ENCODE results near the gene TMEM255B. TPM values are rescaled to one million over a fixed set of nuclear protein-coding genes. Genes with fewer than 3 reads are reported as not detected.
A peak's percentile ranks its signal among the peaks of the same experiment; 100 is the strongest.

The TMEM255B gene
- total and polyA plus RNA-seq, 4 experiments from 2014 or later: 0.07 to 1.00 (median 0.90) TPM; not detected in 1

- no peak for DNase-seq
- peaks cover 3% of the 10 kb centered on the region for H3K4me1 ChIP-seq (ENCODE audit: insufficient read depth, low read length)
- ChIA-PET CTCF (ENCODE audit: partially characterized antibody) (no interaction called here), POLR2A (ENCODE audit: partially characterized antibody) (no interaction called here)
- no peak overlapping the region for H3K4me3 Mint-ChIP-seq
- peaks cover 1 to 4% of the 10 kb centered on the region in 2 donors for H3K27me3 Mint-ChIP-seq
- no peak overlapping the region for H3K4me3 ChIP-seq (ENCODE audit: low read length in 2 of 2)
- H3K27ac ChIP-seq (ENCODE audit: low read depth, low read length): no peak overlapping the region
- intact Hi-C loops (cut with micrococcal nuclease): no loop called here
- H3K36me3 Mint-ChIP-seq: no peaks in the 10 kb centered on the region
- no peaks in the 10 kb centered on the region for H3K9me3 ChIP-seq (ENCODE audit: control insufficient read depth in 1 of 2, low read length in 2 of 2)
- H3K9me3 Mint-ChIP-seq: no peaks in the 10 kb centered on the region
- peaks cover 0 to 4% (median 3%) of the 10 kb centered on the region in 4 donors for H3K4me1 Mint-ChIP-seq
- no peak overlapping the region for H3K27ac Mint-ChIP-seq
- H3K27me3 ChIP-seq (ENCODE audit: insufficient read depth, low read length): no peaks in the 10 kb centered on the region
- H3K36me3 ChIP-seq (ENCODE audit: insufficient read depth, low read length): no peaks in the 10 kb centered on the region
Measured at GRCh38 chr13:113735750-113736149, 23.3 kb upstream of the TMEM255B start.

- Mint-ChIP-seq H3K27ac (no peak overlapping the region), H3K4me1 (peaks cover 5 to 9% (median 9%) of the 10 kb centered on the region in 4 donors), H3K9me3 (no peaks in the 10 kb centered on the region), H3K4me3 (no peak overlapping the region), H3K36me3 (no peaks in the 10 kb centered on the region), H3K27me3 (peaks cover 4 to 6% of the 10 kb centered on the region in 2 donors)
- Histone ChIP-seq H3K27ac (ENCODE audit: low read depth, low read length) (no peak overlapping the region), H3K36me3 (ENCODE audit: insufficient read depth, low read length) (no peaks in the 10 kb centered on the region), H3K4me3 (ENCODE audit: low read length in 2 of 2) (no peak overlapping the region), H3K9me3 (ENCODE audit: control insufficient read depth in 1 of 2, low read length in 2 of 2) (no peaks in the 10 kb centered on the region), H3K4me1 (ENCODE audit: insufficient read depth, low read length) (peaks cover 9% of the 10 kb centered on the region), H3K27me3 (ENCODE audit: insufficient read depth, low read length) (no peaks in the 10 kb centered on the region)
- CTCF ChIA-PET (ENCODE audit: partially characterized antibody): no interaction called here
- intact Hi-C loops (cut with micrococcal nuclease): no loop called here
- DNase-seq: no peak
- POLR2A ChIA-PET (ENCODE audit: partially characterized antibody): no interaction called here
Measured at GRCh38 chr13:113736258-113736731, 22.7 kb upstream of the TMEM255B start.

- Histone ChIP-seq H3K4me1 (ENCODE audit: insufficient read depth, low read length) (peaks cover 24% of the 10 kb centered on the region), H3K4me3 (ENCODE audit: low read length in 2 of 2) (no peak overlapping the region), H3K27me3 (ENCODE audit: insufficient read depth, low read length) (peaks cover 6% of the 10 kb centered on the region), H3K36me3 (ENCODE audit: insufficient read depth, low read length) (no peaks in the 10 kb centered on the region), H3K27ac (ENCODE audit: low read depth, low read length) (no peak overlapping the region), H3K9me3 (ENCODE audit: control insufficient read depth in 1 of 2, low read length in 2 of 2) (no peaks in the 10 kb centered on the region)
- intact Hi-C loops (cut with micrococcal nuclease): no loop called here
- Mint-ChIP-seq H3K9me3 (no peaks in the 10 kb centered on the region), H3K27ac (no peak overlapping the region), H3K4me1 (peaks cover 8 to 23% (median 19%) of the 10 kb centered on the region in 4 donors), H3K36me3 (no peaks in the 10 kb centered on the region), H3K4me3 (no peak overlapping the region), H3K27me3 (peaks cover 6 to 8% of the 10 kb centered on the region in 2 donors)
- no peak for DNase-seq
- ChIA-PET CTCF (ENCODE audit: partially characterized antibody) (no interaction called here), POLR2A (ENCODE audit: partially characterized antibody) (no interaction called here)
Measured at GRCh38 chr13:113737803-113738202, 21.2 kb upstream of the TMEM255B start.

GRCh38 chr13:113739527-113740285 lies 19.3 kb upstream of the TMEM255B start:
- H3K4me1 ChIP-seq (ENCODE audit: insufficient read depth, low read length): peaks cover 26% of the 10 kb centered on the region
- ChIA-PET CTCF (ENCODE audit: partially characterized antibody) (interaction anchor here (1.2 kb wide), 1 partner anchor 10 kb away, joined by 3 read pairs; no protein-coding TSS in a partner anchor), POLR2A (ENCODE audit: partially characterized antibody) (no interaction called here)
- H3K9me3 Mint-ChIP-seq: no peaks in the 10 kb centered on the region
- H3K9me3 ChIP-seq (ENCODE audit: control insufficient read depth in 1 of 2, low read length in 2 of 2): no peaks in the 10 kb centered on the region
- H3K36me3 Mint-ChIP-seq: no peaks in the 10 kb centered on the region
- peaks cover 8 to 24% (median 20%) of the 10 kb centered on the region in 4 donors for H3K4me1 Mint-ChIP-seq
- H3K4me3 ChIP-seq (ENCODE audit: low read length in 2 of 2): no peak overlapping the region
- DNase-seq: no peak
- no peak overlapping the region for H3K27ac Mint-ChIP-seq
- peaks cover 6 to 8% of the 10 kb centered on the region in 2 donors for H3K27me3 Mint-ChIP-seq
- no peak overlapping the region for H3K4me3 Mint-ChIP-seq
- intact Hi-C loops (cut with micrococcal nuclease): no loop called here
- H3K27me3 ChIP-seq (ENCODE audit: insufficient read depth, low read length): peaks cover 10% of the 10 kb centered on the region
- H3K36me3 ChIP-seq (ENCODE audit: insufficient read depth, low read length): no peaks in the 10 kb centered on the region
- H3K27ac ChIP-seq (ENCODE audit: low read depth, low read length): no peak overlapping the region

GRCh38 chr13:113740286-113740556 lies 18.8 kb upstream of the TMEM255B start:
- H3K36me3 Mint-ChIP-seq: no peaks in the 10 kb centered on the region
- H3K9me3 ChIP-seq (ENCODE audit: control insufficient read depth in 1 of 2, low read length in 2 of 2): no peaks in the 10 kb centered on the region
- H3K4me3 ChIP-seq (ENCODE audit: low read length in 2 of 2): no peak overlapping the region
- H3K36me3 ChIP-seq (ENCODE audit: insufficient read depth, low read length): no peaks in the 10 kb centered on the region
- no peak overlapping the region for H3K27ac Mint-ChIP-seq
- H3K27ac ChIP-seq (ENCODE audit: low read depth, low read length): no peak overlapping the region
- intact Hi-C loops (cut with micrococcal nuclease): no loop called here
- H3K9me3 Mint-ChIP-seq: no peaks in the 10 kb centered on the region
- H3K4me1 Mint-ChIP-seq: peaks cover 10 to 28% (median 20%) of the 10 kb centered on the region in 4 donors
- H3K4me3 Mint-ChIP-seq: no peak overlapping the region
- H3K27me3 Mint-ChIP-seq: peaks cover 8% of the 10 kb centered on the region in 2 donors
- H3K27me3 ChIP-seq (ENCODE audit: insufficient read depth, low read length): peaks cover 10% of the 10 kb centered on the region
- ChIA-PET POLR2A (ENCODE audit: partially characterized antibody) (no interaction called here), CTCF (ENCODE audit: partially characterized antibody) (interaction anchor here (1.2 kb wide), 1 partner anchor 10 kb away, joined by 3 read pairs; no protein-coding TSS in a partner anchor)
- H3K4me1 ChIP-seq (ENCODE audit: insufficient read depth, low read length): peaks cover 26% of the 10 kb centered on the region
- DNase-seq: no peak

GRCh38 chr13:113740661-113741060 lies 18.4 kb upstream of the TMEM255B start:
- Mint-ChIP-seq H3K4me1 (peaks cover 10 to 29% (median 20%) of the 10 kb centered on the region in 4 donors), H3K36me3 (no peaks in the 10 kb centered on the region), H3K9me3 (peaks cover 0 to 1% (median 0%) of the 10 kb centered on the region in 8 donors), H3K27ac (peak overlapping the region in 1 of 7 donors; percentile 31), H3K4me3 (peak overlapping the region in 4 of 8 donors; percentile 20 to 65 (median 24)), H3K27me3 (peaks cover 8% of the 10 kb centered on the region in 2 donors)
- ChIA-PET CTCF (ENCODE audit: partially characterized antibody) (interaction anchor here (1.2 kb wide), 1 partner anchor 9 kb away, joined by 3 read pairs; no protein-coding TSS in a partner anchor), POLR2A (ENCODE audit: partially characterized antibody) (interaction anchor here (1.3 kb wide), 1 partner anchor 14 kb away, joined by 6 read pairs; no protein-coding TSS in a partner anchor)
- intact Hi-C loops (cut with micrococcal nuclease): no loop called here
- H3K27me3 ChIP-seq (ENCODE audit: insufficient read depth, low read length): peaks cover 10% of the 10 kb centered on the region
- H3K4me3 ChIP-seq (ENCODE audit: low read length in 2 of 2): no peak overlapping the region
- H3K27ac ChIP-seq (ENCODE audit: low read depth, low read length): no peak overlapping the region
- DNase-seq: no peak
- H3K9me3 ChIP-seq (ENCODE audit: control insufficient read depth in 1 of 2, low read length in 2 of 2): no peaks in the 10 kb centered on the region
- H3K36me3 ChIP-seq (ENCODE audit: insufficient read depth, low read length): no peaks in the 10 kb centered on the region
- H3K4me1 ChIP-seq (ENCODE audit: insufficient read depth, low read length): peaks cover 26% of the 10 kb centered on the region

- peak in 3 of 5 donors; percentile 14 to 56 (median 21) for DNase-seq
- H3K9me3 Mint-ChIP-seq: peaks cover 0 to 2% (median 0%) of the 10 kb centered on the region in 8 donors
- CTCF ChIA-PET (ENCODE audit: partially characterized antibody): interaction anchor here (1.2 kb wide), 1 partner anchor 9 kb away, joined by 3 read pairs; no protein-coding TSS in a partner anchor
- peaks cover 26% of the 10 kb centered on the region for H3K4me1 ChIP-seq (ENCODE audit: insufficient read depth, low read length)
- H3K36me3 Mint-ChIP-seq: no peaks in the 10 kb centered on the region
- H3K4me1 Mint-ChIP-seq: peaks cover 10 to 35% (median 20%) of the 10 kb centered on the region in 4 donors
- H3K27me3 Mint-ChIP-seq: peaks cover 8% of the 10 kb centered on the region in 2 donors
- H3K4me3 Mint-ChIP-seq: peak overlapping the region in 7 of 8 donors; percentile 40 to 84 (median 65)
- intact Hi-C loops (cut with micrococcal nuclease): no loop called here
- no peak overlapping the region for H3K27ac ChIP-seq (ENCODE audit: low read depth, low read length)
- H3K9me3 ChIP-seq (ENCODE audit: control insufficient read depth in 1 of 2, low read length in 2 of 2): no peaks in the 10 kb centered on the region
- H3K36me3 ChIP-seq (ENCODE audit: insufficient read depth, low read length): no peaks in the 10 kb centered on the region
- H3K27ac Mint-ChIP-seq: peak overlapping the region in 2 of 7 donors; percentile 5 to 31
- POLR2A ChIA-PET (ENCODE audit: partially characterized antibody): interaction anchor here (1.1 to 1.3 kb wide), 2 partner anchors 14 to 15 kb away, joined by 4 to 6 read pairs; no protein-coding TSS in a partner anchor
- H3K27me3 ChIP-seq (ENCODE audit: insufficient read depth, low read length): peaks cover 10% of the 10 kb centered on the region
- no peak overlapping the region for H3K4me3 ChIP-seq (ENCODE audit: low read length in 2 of 2)
Measured at GRCh38 chr13:113741191-113741668, 17.8 kb upstream of the TMEM255B start.

All from CD4-positive, alpha-beta memory T cell (primary cell).